TTC549 (cell line): ENCODE data around the gene MRPS24.

Experiments
- FAIRE-seq: peaks from 2 replicates; lab custom pipeline; 2012; peaks lifted over from hg19 to GRCh38; lab: Jason Lieb, UNC

The MRPS24 gene

DNA sequence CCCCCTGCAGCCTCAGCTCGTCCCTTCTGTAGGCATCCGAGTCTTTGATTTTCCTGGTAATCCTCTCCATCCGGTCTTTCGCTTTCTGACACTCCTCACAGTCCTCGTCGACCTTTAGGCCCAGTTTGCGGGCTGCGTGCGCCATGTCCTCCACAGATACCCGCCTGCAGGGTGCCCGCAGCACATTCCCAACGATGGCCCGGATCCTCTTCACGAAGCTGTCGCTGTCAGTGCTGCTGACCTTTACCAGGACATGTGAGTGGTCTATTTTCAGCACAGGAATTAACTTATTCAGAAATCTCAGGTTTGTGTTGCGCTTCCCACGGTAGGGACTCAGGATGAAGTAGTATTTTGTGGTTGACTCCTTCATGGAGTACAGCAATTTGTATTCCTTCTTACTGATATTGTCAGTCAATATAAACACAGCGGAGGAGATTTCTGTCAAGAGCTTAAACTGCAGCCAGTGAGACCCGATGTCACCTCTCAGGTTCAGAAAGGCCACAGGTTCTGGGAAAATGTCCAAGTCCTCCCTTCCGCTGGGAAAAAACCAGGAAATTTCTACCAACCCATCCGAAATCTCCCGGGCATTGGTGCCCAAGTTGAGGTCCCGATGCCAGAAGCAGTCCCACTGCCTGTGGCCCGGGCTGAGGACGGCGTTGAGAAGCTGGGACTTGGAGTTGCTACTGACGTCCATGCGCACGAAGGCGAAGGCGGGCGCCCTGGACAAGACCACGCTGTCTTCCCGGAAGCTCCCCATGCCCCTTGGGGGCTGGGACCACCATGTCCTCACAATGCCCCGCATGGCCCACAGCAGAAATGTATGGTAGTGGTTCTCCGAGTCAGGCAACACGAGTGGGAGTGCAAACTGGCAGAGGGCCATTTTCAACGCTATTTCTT, 8.9 kb upstream of the MRPS24 start:
- FAIRE-seq: no peak

GRCh38 chr7:43876976-43877745, 7.8 kb upstream of the MRPS24 start:
- FAIRE-seq: no peak

GRCh38 chr7:43876241-43876640, 6.9 kb upstream of the MRPS24 start:
- FAIRE-seq: no peak

- no peak for FAIRE-seq
These were observed 4.0 kb upstream of the MRPS24 start for GRCh38 chr7:43873300-43873699.

DNA sequence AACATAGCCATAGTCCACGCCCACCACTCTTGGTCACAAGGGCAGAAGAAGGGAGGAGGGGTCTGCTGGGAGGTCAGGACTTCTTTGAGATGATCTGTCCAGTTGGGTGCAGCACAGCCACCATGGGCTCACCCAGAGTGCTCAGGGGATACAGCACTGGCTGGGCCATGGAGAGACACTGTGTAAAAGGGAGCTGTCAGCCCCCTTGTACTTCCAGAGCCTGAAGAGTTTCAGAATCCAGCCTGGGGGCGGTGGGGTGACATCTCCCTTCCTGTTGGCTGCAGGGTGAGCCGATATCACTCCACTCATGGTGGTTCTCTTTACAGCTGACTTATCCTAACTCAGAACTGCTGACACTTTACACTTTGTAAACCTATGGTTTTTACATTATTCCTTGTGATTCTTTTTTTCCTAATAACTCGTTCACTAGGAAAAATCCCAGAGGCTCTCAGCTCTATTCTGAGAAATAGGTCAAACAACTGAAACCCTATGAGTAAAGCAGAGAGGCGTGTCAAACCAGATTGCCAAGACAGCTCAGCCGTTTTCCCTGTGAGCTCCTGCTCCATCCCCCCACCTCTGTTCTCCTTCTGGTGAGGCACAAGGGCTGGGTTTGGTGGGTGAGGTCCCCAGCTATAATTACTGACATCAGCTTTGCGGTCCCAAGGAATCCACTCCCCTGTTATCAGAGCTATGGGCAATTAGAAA, 3.2 kb upstream of the MRPS24 start:
- no peak for FAIRE-seq

GRCh38 chr7:43871064-43871463, 1.7 kb upstream of the MRPS24 start:
- no peak for FAIRE-seq

GRCh38 chr7:43870316-43870715, 999 bp upstream of the MRPS24 start:
- FAIRE-seq: no peak

DNA sequence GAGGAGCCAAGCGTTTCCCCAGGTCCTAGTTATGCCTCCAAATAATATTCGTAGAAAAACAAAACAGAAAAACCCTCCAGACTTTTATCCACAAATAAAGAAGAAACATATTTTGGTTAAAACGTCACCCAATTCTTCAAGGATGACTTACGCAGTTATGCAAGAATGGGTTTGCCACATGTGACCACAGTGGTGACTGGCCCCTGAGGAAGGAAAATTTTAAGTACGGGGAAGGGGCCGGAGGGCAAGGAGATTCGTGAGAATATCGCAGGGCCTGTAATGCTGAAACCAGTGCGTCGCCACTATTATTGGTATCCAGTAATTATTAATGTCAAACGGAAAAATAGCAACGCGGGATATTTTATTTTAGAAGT, 537 bp upstream of the MRPS24 start:
- FAIRE-seq: no peak

GRCh38 chr7:43868681-43869005, 674 bp downstream of the MRPS24 start:
- FAIRE-seq: no peak

- FAIRE-seq: no peak
These were observed 1.1 kb downstream of the MRPS24 start for GRCh38 chr7:43868181-43868580.

DNA sequence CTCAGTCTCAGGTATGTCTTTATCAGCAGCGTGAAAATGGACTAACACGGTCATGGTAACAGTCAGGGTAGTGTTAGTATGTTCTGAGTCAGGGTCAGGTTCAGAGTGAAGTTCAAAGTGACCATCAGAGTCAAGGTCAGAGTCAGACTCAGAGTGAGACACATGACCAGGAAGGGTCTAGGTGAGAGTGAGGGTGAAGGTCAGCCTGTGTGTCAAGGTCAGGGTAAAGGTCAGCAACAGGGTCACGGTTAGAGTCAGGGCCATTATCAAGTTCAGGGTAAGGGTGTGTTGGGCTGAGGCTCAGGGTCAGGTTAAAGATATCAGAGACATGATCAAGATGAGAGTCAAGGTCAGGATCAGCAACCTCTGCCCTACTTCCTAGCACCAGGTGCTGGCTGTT, 4.0 kb downstream of the MRPS24 start:
- FAIRE-seq: no peak

- no peak for FAIRE-seq
These were observed 5.2 kb downstream of the MRPS24 start for GRCh38 chr7:43864126-43864525.

DNA sequence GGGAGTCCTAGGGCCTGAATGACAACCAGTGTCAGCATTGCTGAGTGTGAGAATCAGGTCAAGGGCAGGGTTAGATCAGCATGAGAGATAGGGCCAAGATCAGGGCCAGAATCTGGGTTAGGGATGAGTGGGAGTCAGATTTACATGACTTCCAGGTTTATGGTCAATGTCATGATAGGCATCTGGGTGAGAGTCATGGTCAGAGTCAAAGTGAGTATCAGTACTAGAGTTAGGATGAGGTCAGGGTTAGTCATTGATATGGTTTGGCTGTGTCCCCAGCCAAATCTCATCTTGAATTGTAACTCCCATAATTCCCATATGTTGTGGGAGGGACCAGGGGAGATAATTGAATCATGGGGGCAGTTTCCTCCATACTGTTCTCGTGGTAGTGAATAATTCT, 12.3 kb downstream of the MRPS24 start:
- no peak for FAIRE-seq

- FAIRE-seq: no peak
These were observed 13.0 kb downstream of the MRPS24 start for GRCh38 chr7:43856316-43856715.

DNA sequence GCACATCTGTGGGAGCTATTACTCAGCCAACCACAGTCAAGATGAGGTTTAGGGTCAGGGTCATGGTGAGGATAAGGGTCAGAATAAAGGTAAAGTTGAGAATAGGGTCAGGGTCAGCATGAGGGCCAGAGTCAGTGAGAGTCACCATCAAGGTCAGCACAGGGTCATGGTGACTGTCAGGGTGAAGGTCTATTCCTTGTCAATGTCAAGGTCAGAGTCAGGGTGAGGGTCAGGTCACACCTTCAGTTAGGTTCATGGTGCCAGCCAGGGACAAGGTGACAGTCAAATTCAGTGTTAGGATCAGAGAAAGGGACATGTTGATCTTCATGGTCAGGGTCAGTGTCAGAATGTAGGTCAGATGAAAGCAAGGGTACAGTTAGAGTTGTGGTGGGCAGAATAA, 14.1 kb downstream of the MRPS24 start:
- no peak for FAIRE-seq

DNA sequence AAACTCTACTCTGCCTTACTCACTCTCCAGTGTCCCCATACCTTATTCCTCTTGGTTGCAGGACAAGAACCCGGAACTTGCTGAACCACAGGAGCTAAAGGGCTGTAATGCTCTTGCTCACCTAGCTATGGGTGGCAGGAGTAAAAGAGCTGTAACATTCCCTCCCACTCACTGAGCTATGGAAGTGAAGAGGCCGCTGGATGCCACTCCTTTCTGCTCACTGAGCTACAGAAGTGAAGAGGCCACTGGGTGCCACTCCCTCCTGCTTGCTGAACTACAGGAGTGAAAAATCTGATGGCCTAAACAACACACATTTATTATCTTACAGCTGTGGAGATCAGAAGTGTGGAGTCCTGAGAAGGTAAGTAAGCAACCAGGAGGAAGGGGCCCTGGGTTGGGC, 17.5 kb downstream of the MRPS24 start:
- no peak for FAIRE-seq

GRCh38 chr7:43850348-43851116, 18.8 kb downstream of the MRPS24 start:
- FAIRE-seq: no peak

GRCh38 chr7:43849047-43849446, 20.3 kb downstream of the MRPS24 start:
- FAIRE-seq: no peak

DNA sequence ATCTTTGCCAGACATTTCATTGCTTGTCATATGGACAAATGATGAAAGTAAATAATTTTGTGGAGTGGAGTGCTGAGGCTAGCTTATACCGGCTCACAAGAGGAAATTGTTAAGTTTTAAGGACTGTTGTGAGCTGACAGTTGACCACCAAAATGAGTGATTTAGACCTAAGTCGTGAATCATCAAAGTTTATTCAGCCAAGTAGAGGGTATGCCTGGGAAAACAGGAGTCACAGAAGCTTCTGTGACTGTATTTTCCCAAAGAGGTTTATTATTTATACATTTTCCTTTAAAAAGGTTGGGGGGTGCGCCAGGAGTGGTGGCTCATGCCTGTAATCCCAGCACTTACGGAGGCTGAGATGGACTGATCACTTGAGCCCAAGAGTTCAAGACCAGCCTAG, 21.8 kb downstream of the MRPS24 start:
- no peak for FAIRE-seq

- FAIRE-seq: no peak
These were observed 24.7 kb downstream of the MRPS24 start for GRCh38 chr7:43844662-43845061.

DNA sequence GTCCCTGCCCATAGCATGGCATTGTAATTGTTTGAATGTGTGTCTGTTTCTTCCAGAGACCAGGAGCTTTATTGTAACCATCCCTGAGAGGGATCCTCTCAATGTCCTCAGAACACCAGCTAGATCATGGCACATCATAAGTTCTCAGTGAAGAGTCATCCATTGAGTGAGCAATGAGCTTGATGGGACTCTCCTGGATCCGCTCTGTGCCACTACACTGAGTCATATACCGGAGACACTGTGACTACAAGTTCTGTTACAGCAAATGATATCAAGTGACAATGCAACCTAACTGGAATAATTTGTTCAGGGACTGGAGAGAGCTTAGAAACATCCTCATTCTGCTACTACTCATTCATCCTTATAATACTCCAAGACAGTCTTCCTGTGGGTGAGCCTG, 25.1 kb downstream of the MRPS24 start:
- no peak for FAIRE-seq

GRCh38 chr7:43843296-43843695, 26.0 kb downstream of the MRPS24 start:
- no peak for FAIRE-seq
